Heart left ventricle (tissue), 13 donors: ENCODE measurements around the gene PTPRD.

Experiments used
- POLR2A ChIP-seq, 2 donors: fragments of 450-650 bp; IDR thresholded peaks; one replicate each; pipeline ENCODE4 v1.6.1; 2017; ENCODE audit warnings: antibody characterized with exemption in 2 of 2, mild to moderate bottlenecking in 2 of 2, moderate library complexity in 2 of 2
- TF ChIP-seq, protein P1 (sequence below), 12 donors: fragments of 200-600 bp; sonication (generic) in 4 of 12; IDR thresholded peaks; one replicate each; pipeline versions ENCODE4 v1.5.0 to v1.8.0; 2018 to 2022; ENCODE audit warnings: antibody characterized with exemption in 12 of 12, mild to moderate bottlenecking in 5 of 12
- donor health status: ischemic (EF 13 %, LVEDD 7.1; RV severe dilation, severe dysfunction).
- donor health status: DM: no; HTN: yes; CAD: no.
- donor health status: DM: no; HTN: no; CAD: no.
- donor health status: ischemic (EF 25% LVEDD 6.9; RV normal size, moderate dysfunction).
- donor health status: ischemic (EF 25% LVEDD 5.7; RV mildly dilated, moderate dysfunction).
- donor health status: ischemic (EF 35%, LVEDD 5.7; RV mildly dilated, moderate dysfunction).
- donor health status: nonischemic (EF 11% LVEDD 7.7; RV severe dilation, severe dysfunction).
- donor health status: DM: yes; HTN: yes; CAD: no.
- donor health status: PGD.
- donor health status: ischemic (EF 29% LVEDD 5.4; RV normal size, mild dysfunction).
- donor health status: nonischemic (EF 23%, LVEDD 6.1; RV moderate dilation, normal function).

DNA sequence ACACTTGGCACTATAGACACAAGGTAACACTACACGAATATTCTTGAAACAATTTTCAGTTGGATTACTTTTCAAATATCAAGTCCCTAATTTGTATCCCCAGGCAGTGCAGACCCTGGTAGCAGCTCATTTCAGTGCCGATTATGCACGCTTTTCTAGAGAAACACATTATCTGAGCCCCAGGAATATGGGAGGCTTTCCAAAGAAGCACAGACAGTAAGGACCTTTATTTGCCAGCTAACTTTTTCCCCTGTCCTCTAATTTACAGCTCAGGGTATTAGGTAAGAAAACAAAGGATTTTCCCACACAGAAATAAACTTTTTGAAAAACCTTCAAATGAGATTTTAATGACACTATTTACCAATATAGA, 1961.0 kb downstream of the PTPRD start:
- TF ChIP-seq POLR2A (IDR thresholded peaks at IDR 0.05), result no peak
- TF ChIP-seq, protein P1, sequence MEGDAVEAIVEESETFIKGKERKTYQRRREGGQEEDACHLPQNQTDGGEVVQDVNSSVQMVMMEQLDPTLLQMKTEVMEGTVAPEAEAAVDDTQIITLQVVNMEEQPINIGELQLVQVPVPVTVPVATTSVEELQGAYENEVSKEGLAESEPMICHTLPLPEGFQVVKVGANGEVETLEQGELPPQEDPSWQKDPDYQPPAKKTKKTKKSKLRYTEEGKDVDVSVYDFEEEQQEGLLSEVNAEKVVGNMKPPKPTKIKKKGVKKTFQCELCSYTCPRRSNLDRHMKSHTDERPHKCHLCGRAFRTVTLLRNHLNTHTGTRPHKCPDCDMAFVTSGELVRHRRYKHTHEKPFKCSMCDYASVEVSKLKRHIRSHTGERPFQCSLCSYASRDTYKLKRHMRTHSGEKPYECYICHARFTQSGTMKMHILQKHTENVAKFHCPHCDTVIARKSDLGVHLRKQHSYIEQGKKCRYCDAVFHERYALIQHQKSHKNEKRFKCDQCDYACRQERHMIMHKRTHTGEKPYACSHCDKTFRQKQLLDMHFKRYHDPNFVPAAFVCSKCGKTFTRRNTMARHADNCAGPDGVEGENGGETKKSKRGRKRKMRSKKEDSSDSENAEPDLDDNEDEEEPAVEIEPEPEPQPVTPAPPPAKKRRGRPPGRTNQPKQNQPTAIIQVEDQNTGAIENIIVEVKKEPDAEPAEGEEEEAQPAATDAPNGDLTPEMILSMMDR (IDR thresholded peaks at IDR 0.05), result no peak
